ENCODE data around the gene PPP2R2C. TPM values are rescaled to one million over a fixed set of nuclear protein-coding genes. Genes with fewer than 3 reads are reported as not detected.

Gene PPP2R2C
- total RNA-seq, 1 donor from 2014 or later = not detected

- Mint-ChIP-seq H3K27me3 (ENCODE audit: unreplicated experiment) (peaks cover 16% of the 10 kb centered on the region), H3K4me3 (ENCODE audit: unreplicated experiment) (no peak overlapping the region), H3K4me1 (ENCODE audit: unreplicated experiment) (no peaks in the 10 kb centered on the region), H3K36me3 (ENCODE audit: unreplicated experiment) (no peaks in the 10 kb centered on the region), H3K27ac (ENCODE audit: unreplicated experiment) (no peak overlapping the region), H3K9me3 (ENCODE audit: unreplicated experiment) (no peaks in the 10 kb centered on the region)
- DNase-seq (ENCODE audit: extremely low spot score, unreplicated experiment) = no peak
- no peak for TF ChIP-seq CTCF (IDR thresholded peaks at IDR 0.05)
Observed at GRCh38 chr4:6371812-6372211, 100.6 kb downstream of the PPP2R2C start.

GRCh38 chr4:6371271-6371670 is 101.1 kb downstream of the PPP2R2C start:
- no peak overlapping the region for H3K4me3 Mint-ChIP-seq (ENCODE audit: unreplicated experiment)
- no peaks in the 10 kb centered on the region for H3K36me3 Mint-ChIP-seq (ENCODE audit: unreplicated experiment)
- H3K9me3 Mint-ChIP-seq (ENCODE audit: unreplicated experiment) = no peaks in the 10 kb centered on the region
- no peaks in the 10 kb centered on the region for H3K4me1 Mint-ChIP-seq (ENCODE audit: unreplicated experiment)
- H3K27me3 Mint-ChIP-seq (ENCODE audit: unreplicated experiment) = peaks cover 19% of the 10 kb centered on the region
- no peak for DNase-seq (ENCODE audit: extremely low spot score, unreplicated experiment)
- no peak for TF ChIP-seq CTCF (IDR thresholded peaks at IDR 0.05)
- no peak overlapping the region for H3K27ac Mint-ChIP-seq (ENCODE audit: unreplicated experiment)

GRCh38 chr4:6369924-6370645 is 102.3 kb downstream of the PPP2R2C start:
- Mint-ChIP-seq H3K4me3 (ENCODE audit: unreplicated experiment) (no peak overlapping the region), H3K27ac (ENCODE audit: unreplicated experiment) (no peak overlapping the region), H3K27me3 (ENCODE audit: unreplicated experiment) (peaks cover 19% of the 10 kb centered on the region), H3K4me1 (ENCODE audit: unreplicated experiment) (no peaks in the 10 kb centered on the region), H3K9me3 (ENCODE audit: unreplicated experiment) (no peaks in the 10 kb centered on the region), H3K36me3 (ENCODE audit: unreplicated experiment) (no peaks in the 10 kb centered on the region)
- no peak for DNase-seq (ENCODE audit: extremely low spot score, unreplicated experiment)
- no peak for TF ChIP-seq CTCF (IDR thresholded peaks at IDR 0.05)

GRCh38 chr4:6369511-6369910 is 102.9 kb downstream of the PPP2R2C start:
- Mint-ChIP-seq H3K4me3 (ENCODE audit: unreplicated experiment) (no peak overlapping the region), H3K27me3 (ENCODE audit: unreplicated experiment) (peaks cover 19% of the 10 kb centered on the region), H3K4me1 (ENCODE audit: unreplicated experiment) (no peaks in the 10 kb centered on the region), H3K36me3 (ENCODE audit: unreplicated experiment) (no peaks in the 10 kb centered on the region), H3K27ac (ENCODE audit: unreplicated experiment) (no peak overlapping the region), H3K9me3 (ENCODE audit: unreplicated experiment) (no peaks in the 10 kb centered on the region)
- no peak for DNase-seq (ENCODE audit: extremely low spot score, unreplicated experiment)
- TF ChIP-seq CTCF (IDR thresholded peaks at IDR 0.05) = no peak

- no peak for DNase-seq (ENCODE audit: extremely low spot score, unreplicated experiment)
- no peaks in the 10 kb centered on the region for H3K36me3 Mint-ChIP-seq (ENCODE audit: unreplicated experiment)
- no peak overlapping the region for H3K27ac Mint-ChIP-seq (ENCODE audit: unreplicated experiment)
- no peak for TF ChIP-seq CTCF (IDR thresholded peaks at IDR 0.05)
- H3K4me3 Mint-ChIP-seq (ENCODE audit: unreplicated experiment) = no peak overlapping the region
- no peaks in the 10 kb centered on the region for H3K4me1 Mint-ChIP-seq (ENCODE audit: unreplicated experiment)
- H3K27me3 Mint-ChIP-seq (ENCODE audit: unreplicated experiment) = peaks cover 19% of the 10 kb centered on the region
- H3K9me3 Mint-ChIP-seq (ENCODE audit: unreplicated experiment) = no peaks in the 10 kb centered on the region
Observed at GRCh38 chr4:6369035-6369434, 103.4 kb downstream of the PPP2R2C start.
